Liver (tissue), 3 donors: ENCODE data around the gene CIPC.

ENCODE experiments used
- CTCF ChIP-seq: fragments of 150-350 bp; IDR thresholded peaks from 2 replicates; pipeline ENCODE4 v1.5.1; 2017; ENCODE audit warnings: improper control_type of control experiment, low read depth, low read length; ENCODE audit not compliant: missing input control
- FOXA1 ChIP-seq: IDR thresholded peaks from 2 replicates; pipeline ENCODE4 v1.6.1; 2016; ENCODE audit warnings: antibody characterized with exemption
- HNF4G ChIP-seq: IDR thresholded peaks from 2 replicates; pipeline ENCODE4 v1.6.1; 2016; ENCODE audit warnings: antibody characterized with exemption
- JUND ChIP-seq, 2 donors: IDR thresholded peaks; 2 replicates each; pipeline ENCODE4 v1.6.1; 2016; ENCODE audit warnings: antibody characterized with exemption in 2 of 2
- MAX ChIP-seq: IDR thresholded peaks from 2 replicates; pipeline ENCODE4 v1.6.1; 2016; ENCODE audit warnings: antibody characterized with exemption
- RAD21 ChIP-seq, 2 donors: IDR thresholded peaks; 2 replicates each; pipeline ENCODE4 v1.6.1; 2016; ENCODE audit warnings: antibody characterized with exemption in 2 of 2, mild to moderate bottlenecking in 2 of 2
- REST ChIP-seq: IDR thresholded peaks from 2 replicates; pipeline ENCODE4 v1.6.1; 2016; ENCODE audit warnings: antibody characterized with exemption, mild to moderate bottlenecking
- SP1 ChIP-seq: IDR thresholded peaks from 2 replicates; pipeline ENCODE4 v1.6.1; 2018; ENCODE audit warnings: antibody characterized with exemption, mild to moderate bottlenecking
- TAF1 ChIP-seq: conservative IDR thresholded peaks from 2 replicates; pipeline ENCODE4 v1.6.1; 2016; ENCODE audit warnings: antibody characterized with exemption, mild to moderate bottlenecking
- donor health status: healthy.
- donor health status: healthy.

GRCh38 chr14:77142005-77142800 is 44.1 kb downstream of the CIPC start:
- TF ChIP-seq CTCF (no peak), JUND (IDR thresholded peaks at IDR 0.05) (no peak), SP1 (no peak), MAX (no peak), RAD21 (IDR thresholded peaks at IDR 0.05) (no peak), TAF1 (no peak), HNF4G (no peak), REST (no peak), FOXA1 (no peak)
